IPS-15b (cell line): ENCODE measurements around the gene TRAPPC3.

Source experiments
- H3K27me3 ChIP-seq: one replicate; pipeline ENCODE4 v1.6.1; 2013; ENCODE audit warnings: low read length; ENCODE audit not compliant: control insufficient read depth, insufficient read depth
- H3K36me3 ChIP-seq: one replicate; pipeline ENCODE4 v1.6.1; 2013; ENCODE audit warnings: low read length; ENCODE audit not compliant: control insufficient read depth, insufficient read depth
- H3K4me1 ChIP-seq: one replicate; pipeline ENCODE4 v1.6.1; 2013; ENCODE audit warnings: mild to moderate bottlenecking, low read length; ENCODE audit not compliant: control insufficient read depth, insufficient read depth
- H3K4me3 ChIP-seq: one replicate; pipeline ENCODE4 v1.5.1; 2013; ENCODE audit warnings: low read depth, low read length
- H3K9ac ChIP-seq: one replicate; pipeline ENCODE4 v1.6.1; 2013; ENCODE audit warnings: low read depth, mild to moderate bottlenecking, low read length
- H3K9me3 ChIP-seq: one replicate; pipeline ENCODE4 v1.6.1; 2013; ENCODE audit warnings: mild to moderate bottlenecking, low read length; ENCODE audit not compliant: control insufficient read depth, insufficient read depth

The TRAPPC3 gene

DNA sequence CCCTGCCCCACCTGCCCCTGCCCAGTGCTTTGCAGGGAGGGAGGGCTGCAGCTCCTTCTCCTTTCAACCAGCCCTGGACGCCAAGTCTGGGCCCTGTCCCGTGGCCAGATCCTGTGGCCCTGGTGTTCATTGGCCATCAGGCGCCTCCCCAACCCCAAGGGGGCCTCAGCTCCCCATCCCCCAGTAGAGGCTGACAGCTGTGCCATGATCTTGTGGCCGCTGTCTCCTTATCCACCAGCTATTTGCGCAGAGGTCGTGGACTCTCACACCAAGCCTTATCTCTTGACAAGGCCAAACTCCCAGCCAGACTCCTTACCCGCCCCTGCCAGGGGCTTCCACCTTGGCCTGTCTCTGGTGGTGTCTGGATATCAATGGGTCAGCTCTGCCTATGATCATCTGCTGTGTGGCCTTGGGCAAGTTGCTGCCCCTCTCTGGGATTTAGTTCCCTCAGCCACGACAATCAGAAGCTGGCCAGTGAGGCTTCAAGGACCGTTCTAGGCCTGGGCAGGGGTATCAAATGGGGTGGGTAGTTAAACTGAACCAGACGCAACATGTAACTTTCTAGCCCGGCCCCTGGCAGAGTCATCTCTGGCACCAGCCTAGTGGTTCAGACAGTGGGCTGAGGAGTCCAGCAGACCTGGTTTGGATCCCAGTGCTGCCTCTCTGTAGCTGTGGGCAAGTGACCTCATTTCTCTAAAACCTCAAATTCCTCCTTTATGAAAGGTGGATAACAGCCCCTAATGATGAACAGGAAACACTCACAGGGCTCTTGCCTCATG is 21.0 kb downstream of the TRAPPC3 start:
- Histone ChIP-seq H3K36me3 (no peaks in the 10 kb centered on the region), H3K27me3 (peaks cover 27% of the 10 kb centered on the region), H3K9ac (no peak overlapping the region), H3K9me3 (no peaks in the 10 kb centered on the region), H3K4me3 (no peak overlapping the region), H3K4me1 (no peaks in the 10 kb centered on the region)

DNA sequence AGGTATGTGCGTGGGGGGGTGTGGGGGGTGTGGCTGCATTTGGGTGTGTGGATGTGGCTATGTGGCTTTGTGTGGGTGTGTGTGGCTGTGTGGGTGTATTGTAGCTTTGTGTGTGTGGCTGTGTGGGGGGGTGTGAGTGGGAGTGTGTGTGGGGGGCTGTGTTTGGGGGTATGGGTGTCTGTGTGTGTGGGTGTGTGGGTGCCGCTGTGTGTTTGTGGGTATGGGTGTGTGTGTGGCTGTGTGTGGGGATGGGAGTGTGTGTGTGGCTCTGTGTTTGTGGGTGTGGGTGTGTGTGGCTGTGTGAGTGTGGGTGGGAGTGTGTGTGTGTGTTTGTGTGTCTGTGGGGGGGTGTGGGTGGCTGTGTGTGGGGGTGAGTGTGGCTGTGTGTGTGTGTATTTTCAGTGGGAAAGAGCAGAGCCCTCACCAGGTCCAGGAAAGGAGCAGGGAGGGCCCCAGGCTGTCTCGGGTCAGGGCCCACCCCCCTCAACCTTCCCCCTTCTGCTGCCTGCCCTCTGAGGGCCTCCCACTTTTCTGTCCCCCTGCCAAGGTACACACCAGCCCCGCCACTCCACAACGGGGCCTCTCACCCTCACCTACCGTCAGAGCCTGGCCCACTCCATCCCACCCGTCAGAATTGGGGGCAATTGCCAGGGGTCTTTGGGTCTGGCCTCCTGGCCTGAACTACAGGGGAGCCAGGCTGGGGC is 22.3 kb downstream of the TRAPPC3 start:
- Histone ChIP-seq H3K4me1 (no peaks in the 10 kb centered on the region), H3K4me3 (no peak overlapping the region), H3K27me3 (peaks cover 33% of the 10 kb centered on the region), H3K9me3 (no peaks in the 10 kb centered on the region), H3K36me3 (no peaks in the 10 kb centered on the region), H3K9ac (no peak overlapping the region)

DNA sequence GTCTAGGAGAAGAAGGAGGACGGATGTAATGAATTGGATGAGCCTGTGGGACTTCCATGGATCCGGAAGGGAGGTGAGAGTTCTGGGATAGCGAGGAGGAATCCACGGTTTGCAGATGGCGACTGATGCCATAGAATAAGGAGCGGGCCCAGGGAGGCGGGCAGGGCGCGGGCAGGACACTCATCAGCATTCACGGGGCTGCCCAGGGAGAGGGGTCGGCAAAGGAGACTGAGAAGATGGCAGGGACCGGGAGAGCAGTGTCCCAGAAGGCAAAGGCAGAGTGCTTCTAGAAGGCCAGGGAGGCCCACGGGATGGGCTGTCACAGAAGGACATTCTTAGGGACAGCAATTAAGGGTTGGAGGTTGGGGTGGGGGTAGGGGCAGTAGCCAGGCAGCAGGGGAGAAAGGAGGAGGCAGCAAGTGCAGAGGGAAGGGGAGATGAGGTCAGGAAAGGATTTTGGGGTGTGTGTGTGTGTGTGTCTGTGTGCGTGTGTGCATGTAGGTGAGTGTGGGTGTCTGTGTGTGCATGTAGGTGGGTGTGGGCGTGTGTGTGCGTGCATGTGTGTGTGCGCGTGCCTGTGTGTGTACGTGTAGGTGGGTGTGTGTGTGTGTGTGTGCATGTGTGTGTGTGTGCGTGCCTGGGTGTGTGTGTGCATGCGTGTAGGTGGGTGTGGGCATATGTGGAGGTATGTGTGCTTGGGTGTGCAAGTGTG is 23.1 kb downstream of the TRAPPC3 start:
- peaks cover 33% of the 10 kb centered on the region for H3K27me3 ChIP-seq
- no peak overlapping the region for H3K9ac ChIP-seq
- no peaks in the 10 kb centered on the region for H3K9me3 ChIP-seq
- no peaks in the 10 kb centered on the region for H3K4me1 ChIP-seq
- H3K4me3 ChIP-seq = no peak overlapping the region
- no peaks in the 10 kb centered on the region for H3K36me3 ChIP-seq

DNA sequence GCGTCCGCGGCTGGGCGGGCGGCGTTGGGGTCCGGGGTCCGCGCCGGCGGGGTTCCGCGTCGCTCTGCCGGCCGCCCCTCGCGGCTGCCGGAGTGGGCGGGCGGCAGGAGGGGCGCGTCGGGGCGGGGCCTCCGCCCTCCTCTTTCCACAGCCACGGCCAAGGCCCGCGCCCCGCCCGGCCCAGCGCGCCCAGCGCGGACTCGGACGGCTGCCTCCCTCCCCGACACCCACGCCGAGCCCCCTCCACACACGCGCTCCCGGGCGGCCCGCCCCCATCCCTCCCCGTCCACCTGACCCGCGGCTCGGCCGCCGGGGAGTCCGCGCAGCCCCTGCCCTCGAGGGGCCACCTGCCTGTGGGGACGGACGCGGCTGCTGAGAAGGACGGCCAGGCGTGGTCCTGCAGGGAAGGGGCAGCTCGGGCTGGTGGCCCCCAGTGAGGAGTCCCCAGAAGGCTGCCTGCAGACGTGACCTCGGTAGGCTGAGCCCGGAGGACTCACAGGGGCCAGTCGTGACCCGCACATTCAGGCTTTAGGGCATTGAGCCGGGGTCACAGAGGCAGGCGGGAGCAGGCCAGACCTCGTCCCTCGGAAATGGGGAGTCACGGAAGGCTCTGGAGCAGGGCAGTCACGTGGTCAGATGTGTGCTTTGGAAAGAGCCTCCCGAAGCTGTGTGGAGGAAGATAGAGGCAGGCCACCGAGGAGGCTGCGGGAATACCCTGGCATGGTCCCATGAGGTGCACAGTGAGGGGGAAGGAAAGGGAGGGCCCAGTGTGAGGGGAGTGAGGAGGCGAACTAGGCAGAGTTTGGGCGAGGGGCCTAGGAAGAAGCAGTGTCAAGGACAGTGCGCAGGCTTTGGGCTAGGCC is 23.9 kb downstream of the TRAPPC3 start, which contains the start of gene COL8A2:
COL8A2 (minus strand) TSS at position 94 of the 863 bp plus-strand sequence. CDS start 24,980 bp downstream, outside the sequence.
- Histone ChIP-seq H3K4me3 (peak within 1 kb of the TSS; percentile 64), H3K9ac (no peak within 1 kb of the TSS), H3K9me3 (no peaks in the 10 kb centered on the region), H3K27me3 (peaks cover 33% of the 10 kb centered on the region), H3K4me1 (no peaks in the 10 kb centered on the region), H3K36me3 (no peaks in the 10 kb centered on the region)

DNA sequence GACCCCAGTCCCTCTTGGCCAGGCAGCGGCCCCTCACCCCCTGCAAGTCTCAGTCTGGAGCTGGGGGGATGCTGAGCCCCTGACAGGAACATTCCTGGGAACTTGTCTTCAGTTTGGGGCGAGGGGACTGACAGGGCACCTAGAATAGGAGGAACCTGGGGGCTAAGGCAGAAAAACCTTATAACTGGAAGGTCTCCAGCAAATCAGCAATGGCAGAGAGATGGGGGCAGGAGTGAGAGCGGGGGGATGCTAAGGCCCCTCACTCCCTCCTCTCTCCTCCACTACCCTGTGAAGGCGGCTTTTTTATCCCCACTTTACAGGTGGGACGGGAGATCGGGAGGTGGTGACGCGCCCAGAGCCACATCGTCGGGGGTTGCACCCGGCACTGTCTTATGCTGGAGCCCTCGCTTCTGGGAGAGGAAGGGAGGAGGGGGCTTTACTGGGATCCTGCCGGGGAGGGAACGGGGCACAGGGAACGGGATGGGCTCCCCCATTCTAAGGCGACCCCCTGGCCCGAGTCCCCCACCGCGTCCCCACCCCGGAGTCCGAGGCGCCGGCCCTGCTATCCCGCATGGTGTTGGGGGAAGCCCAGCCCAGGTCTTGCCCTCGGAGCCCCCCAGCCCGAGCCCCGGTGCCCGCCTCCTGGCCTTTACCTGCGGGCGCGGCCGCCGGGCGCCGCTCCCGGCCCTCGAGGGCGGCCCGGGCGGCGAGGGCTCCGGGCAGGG is 24.7 kb downstream of the TRAPPC3 start:
- H3K9me3 ChIP-seq = no peaks in the 10 kb centered on the region
- H3K4me1 ChIP-seq = no peaks in the 10 kb centered on the region
- H3K27me3 ChIP-seq = peaks cover 33% of the 10 kb centered on the region
- H3K4me3 ChIP-seq = peak overlapping the region; percentile 45
- H3K36me3 ChIP-seq = no peaks in the 10 kb centered on the region
- H3K9ac ChIP-seq = no peak overlapping the region

DNA sequence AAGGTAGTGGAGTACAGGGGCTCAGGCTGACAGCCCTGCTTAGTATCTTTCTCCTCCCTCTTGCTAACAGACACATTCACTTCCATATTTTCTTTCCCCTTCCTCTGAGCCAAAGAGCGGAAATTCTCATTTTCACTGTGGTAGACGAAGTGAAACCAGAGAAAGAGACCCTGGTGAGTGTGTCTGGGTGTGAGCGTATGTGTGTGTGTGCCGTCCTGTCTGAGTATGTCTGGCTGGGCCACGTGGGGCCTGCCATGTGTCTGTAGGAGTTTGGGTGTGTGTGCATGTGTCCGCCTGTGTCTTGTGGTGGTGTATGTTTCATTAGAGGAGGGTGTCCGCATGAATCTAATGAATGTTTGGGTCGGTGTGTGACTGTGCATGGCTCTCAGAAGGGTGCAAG is 25.9 kb downstream of the TRAPPC3 start:
- Histone ChIP-seq H3K4me1 (no peaks in the 10 kb centered on the region), H3K27me3 (peaks cover 33% of the 10 kb centered on the region), H3K4me3 (no peak overlapping the region), H3K9ac (no peak overlapping the region), H3K36me3 (no peaks in the 10 kb centered on the region), H3K9me3 (no peaks in the 10 kb centered on the region)

DNA sequence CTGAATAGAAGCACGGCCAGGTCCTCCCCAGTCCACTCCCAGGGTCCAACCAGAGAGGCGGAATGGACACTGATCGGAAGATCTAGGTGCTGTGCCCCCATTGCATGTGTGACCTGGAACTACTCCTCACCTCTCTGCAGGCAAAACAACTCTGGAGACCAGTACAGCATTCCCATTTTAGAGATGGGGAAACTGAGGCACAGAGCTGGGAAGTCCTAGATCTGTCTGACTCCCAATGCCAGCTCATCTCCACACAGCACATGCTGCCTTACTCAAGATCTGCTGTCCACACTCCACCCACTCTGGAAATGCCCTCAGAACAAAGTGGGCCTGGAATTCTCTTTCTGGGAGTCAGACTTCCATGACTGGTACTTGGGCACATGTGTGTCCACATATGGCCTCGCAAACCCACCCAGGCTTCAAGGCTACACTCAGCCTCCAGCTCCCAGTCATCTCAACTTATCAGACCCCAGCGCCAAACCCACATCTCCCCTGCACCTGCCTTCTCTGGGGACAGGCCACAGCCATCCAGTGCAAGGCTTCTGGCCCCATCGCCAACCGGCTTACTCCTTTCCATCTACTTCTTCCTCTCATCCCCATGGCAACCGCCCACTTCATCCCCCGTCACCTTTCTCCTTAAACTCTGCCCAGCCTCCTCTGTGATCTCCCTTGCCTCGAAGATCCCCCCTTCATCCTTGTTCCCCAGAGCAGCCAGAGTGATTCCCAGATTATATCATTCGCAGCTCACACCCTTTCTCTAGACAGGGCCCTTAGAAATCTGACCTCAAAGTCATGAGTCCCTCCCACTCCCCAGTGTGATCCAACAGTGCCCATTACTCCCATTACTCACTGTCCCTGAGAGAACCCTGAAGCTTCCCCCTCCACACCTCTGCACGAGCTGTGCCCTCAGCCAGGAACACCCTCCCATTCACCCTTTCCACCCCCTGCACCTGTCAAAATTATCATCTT is 26.9 kb downstream of the TRAPPC3 start:
- H3K27me3 ChIP-seq = peaks cover 33% of the 10 kb centered on the region
- H3K4me1 ChIP-seq = peaks cover 3% of the 10 kb centered on the region
- H3K9me3 ChIP-seq = no peaks in the 10 kb centered on the region
- H3K9ac ChIP-seq = no peak overlapping the region
- H3K4me3 ChIP-seq = no peak overlapping the region
- no peaks in the 10 kb centered on the region for H3K36me3 ChIP-seq

DNA sequence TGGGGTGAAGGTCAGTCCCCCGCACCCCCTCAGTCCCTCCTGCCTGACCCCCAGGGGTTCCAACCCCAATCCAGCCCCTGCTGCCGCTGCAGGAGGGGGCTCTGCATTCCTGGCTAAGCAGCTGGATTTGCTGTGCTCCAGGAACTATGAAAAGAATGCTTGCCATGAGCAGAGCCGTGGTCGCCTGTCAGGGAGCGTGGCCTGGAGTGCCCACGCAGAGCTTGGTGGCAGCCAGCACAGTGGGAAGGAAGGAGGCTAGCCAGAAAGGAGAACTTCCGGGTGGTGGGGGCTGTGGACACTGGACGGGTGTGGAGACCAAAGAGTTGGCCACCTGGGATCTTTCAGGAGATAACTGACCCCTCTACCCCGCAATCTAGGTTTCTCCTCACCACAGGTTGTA is 29.8 kb downstream of the TRAPPC3 start:
- no peaks in the 10 kb centered on the region for H3K9me3 ChIP-seq
- H3K9ac ChIP-seq = no peak overlapping the region
- peaks cover 18% of the 10 kb centered on the region for H3K27me3 ChIP-seq
- no peaks in the 10 kb centered on the region for H3K36me3 ChIP-seq
- peaks cover 3% of the 10 kb centered on the region for H3K4me1 ChIP-seq
- H3K4me3 ChIP-seq = no peak overlapping the region

DNA sequence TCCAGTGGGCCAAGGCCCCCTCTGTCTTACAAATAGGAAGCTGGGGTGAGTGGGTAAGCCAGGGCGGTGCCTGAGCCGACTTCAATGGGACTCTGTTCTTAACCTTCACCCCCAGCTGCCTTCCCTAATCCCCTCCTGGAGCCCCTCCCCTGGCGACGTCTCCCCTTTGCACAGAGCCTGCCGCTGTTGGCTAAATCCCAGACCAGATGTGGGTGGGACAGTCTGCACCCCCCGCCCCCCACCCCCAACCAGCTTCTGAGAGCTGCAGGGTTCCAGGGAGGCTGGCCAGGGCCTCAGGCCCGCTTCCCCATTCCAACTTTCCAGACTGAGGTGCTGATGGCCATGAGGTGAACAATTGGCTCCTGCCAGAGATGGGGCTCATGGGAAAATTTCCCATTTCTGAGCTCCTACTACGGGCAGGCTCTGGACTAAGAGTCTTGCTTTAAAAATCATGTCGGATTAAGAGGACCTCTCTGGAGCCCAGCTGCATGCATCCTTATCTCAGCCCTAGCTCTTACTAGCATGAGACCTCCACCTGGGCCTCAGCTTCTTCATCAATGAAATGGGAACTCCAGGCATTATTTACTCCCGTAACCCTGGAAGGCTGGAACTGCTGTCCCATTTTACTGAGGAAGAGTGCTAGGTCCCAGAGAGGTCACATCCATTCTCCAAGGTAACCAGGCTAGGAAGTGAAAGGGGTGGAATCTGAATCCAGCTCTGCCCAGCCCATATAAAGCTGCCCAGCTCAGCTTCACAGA is 30.7 kb downstream of the TRAPPC3 start:
- no peak overlapping the region for H3K4me3 ChIP-seq
- H3K9ac ChIP-seq = no peak overlapping the region
- peaks cover 3% of the 10 kb centered on the region for H3K4me1 ChIP-seq
- H3K9me3 ChIP-seq = no peaks in the 10 kb centered on the region
- no peaks in the 10 kb centered on the region for H3K36me3 ChIP-seq
- H3K27me3 ChIP-seq = peaks cover 10% of the 10 kb centered on the region
